ENCODE results near the gene PROK2. TPM values are rescaled to one million over a fixed set of nuclear protein-coding genes. Genes with fewer than 3 reads are reported as not detected.

Gene PROK2, protein sequence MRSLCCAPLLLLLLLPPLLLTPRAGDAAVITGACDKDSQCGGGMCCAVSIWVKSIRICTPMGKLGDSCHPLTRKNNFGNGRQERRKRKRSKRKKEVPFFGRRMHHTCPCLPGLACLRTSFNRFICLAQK
- polyA plus RNA-seq (2014; cell fraction: cytosol; rRNA removed), result not detected in 2 replicates
- polyA plus RNA-seq (2014; cell fraction: nucleus; rRNA removed), result not detected in 2 replicates

DNA sequence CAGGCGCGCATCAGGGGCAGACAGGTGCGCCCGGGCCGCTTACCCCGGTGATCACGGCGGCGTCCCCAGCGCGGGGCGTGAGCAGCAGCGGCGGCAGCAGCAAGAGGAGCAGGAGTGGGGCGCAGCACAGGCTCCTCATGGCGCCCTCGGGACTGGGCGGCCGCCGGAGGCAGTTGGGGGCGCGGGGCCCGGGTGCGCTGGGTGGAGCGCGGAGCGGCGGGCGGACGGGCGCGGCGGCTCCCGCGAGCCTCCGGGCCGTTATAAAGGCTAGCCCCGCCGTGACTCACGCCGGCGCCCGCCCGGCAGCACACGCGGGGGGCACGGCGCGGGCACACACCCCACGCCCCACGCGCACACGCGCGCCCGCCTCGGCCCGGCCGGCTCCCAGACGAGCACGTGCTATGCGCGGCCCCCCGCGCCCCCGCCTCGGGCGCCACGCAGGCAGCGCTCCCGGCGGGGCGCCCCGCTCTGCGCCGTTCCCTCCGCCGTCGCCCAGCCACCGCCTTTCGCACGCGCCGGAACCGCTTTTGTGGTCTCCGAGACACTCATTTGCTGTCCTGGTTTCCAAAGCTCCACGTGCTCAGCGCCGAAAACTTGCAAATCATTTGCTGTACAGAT, at the start of gene PROK2:
Gene PROK2 (minus strand): TSS at position 235 of the 618 bp plus-strand sequence. CDS start 96 bp downstream, at position 139.
- no peak for DNase-seq (ENCODE audit: low spot score)

GRCh38 chr3:71831599-71831998, 46.7 kb upstream of the PROK2 start:
- DNase-seq (ENCODE audit: low spot score), result no peak

- no peak for DNase-seq (ENCODE audit: low spot score)
Measured at GRCh38 chr3:71825551-71826283, 40.8 kb upstream of the PROK2 start.

- DNase-seq (ENCODE audit: low spot score), result no peak
Measured at GRCh38 chr3:71821116-71821515, 36.2 kb upstream of the PROK2 start.

GRCh38 chr3:71817262-71817661, 32.3 kb upstream of the PROK2 start:
- no peak for DNase-seq (ENCODE audit: low spot score)

GRCh38 chr3:71816767-71817156, 31.8 kb upstream of the PROK2 start:
- no peak for DNase-seq (ENCODE audit: low spot score)

- DNase-seq (ENCODE audit: low spot score), result no peak
Measured at GRCh38 chr3:71815340-71816067, 30.6 kb upstream of the PROK2 start.

- DNase-seq (ENCODE audit: low spot score), result no peak
Measured at GRCh38 chr3:71813704-71814103, 28.8 kb upstream of the PROK2 start.

GRCh38 chr3:71813073-71813472, 28.1 kb upstream of the PROK2 start:
- DNase-seq (ENCODE audit: low spot score), result no peak

DNA sequence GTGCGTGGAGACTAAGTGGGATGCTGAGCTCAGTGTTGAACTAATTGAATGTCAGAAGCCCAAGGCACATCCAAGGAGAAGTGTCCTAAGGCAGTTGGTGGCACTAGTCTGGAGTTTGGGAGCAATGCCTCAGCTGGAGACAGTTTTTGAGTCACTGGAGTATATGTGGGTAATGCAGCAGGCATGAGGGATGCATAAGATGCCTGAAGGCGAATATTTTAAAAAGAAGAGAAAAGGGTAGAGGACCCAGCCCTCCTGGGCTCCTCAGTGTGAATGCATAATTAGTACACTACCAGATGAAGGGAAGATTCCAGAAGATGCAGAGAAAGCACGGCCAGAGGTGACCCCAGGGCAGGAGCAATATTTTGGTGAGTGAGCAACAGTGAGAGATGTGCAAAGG, 25.1 kb upstream of the PROK2 start:
- DNase-seq (ENCODE audit: low spot score), result no peak

GRCh38 chr3:71809321-71810026, 24.5 kb upstream of the PROK2 start:
- DNase-seq (ENCODE audit: low spot score), result no peak

DNA sequence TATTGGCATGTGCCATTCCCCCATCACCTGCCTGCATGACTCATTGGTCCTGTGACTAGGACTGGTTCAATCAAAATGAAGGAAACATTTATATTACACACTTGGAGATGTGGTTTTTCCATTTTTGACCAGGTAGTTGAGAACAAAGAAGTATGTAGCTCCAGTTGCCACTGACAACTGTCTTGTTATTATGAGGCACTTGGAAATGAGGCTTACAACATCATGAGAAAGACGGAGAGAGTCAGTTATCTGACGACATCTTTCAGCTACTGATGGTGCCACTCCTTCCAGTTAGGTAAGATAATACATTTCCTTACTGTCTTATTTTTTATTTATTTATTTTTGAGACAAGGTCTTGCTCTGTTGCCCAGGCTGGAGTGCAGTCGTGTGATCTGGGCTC, 21.8 kb upstream of the PROK2 start:
- DNase-seq (ENCODE audit: low spot score), result no peak

- DNase-seq (ENCODE audit: low spot score), result no peak
Measured at GRCh38 chr3:71805691-71806090, 20.7 kb upstream of the PROK2 start.

DNA sequence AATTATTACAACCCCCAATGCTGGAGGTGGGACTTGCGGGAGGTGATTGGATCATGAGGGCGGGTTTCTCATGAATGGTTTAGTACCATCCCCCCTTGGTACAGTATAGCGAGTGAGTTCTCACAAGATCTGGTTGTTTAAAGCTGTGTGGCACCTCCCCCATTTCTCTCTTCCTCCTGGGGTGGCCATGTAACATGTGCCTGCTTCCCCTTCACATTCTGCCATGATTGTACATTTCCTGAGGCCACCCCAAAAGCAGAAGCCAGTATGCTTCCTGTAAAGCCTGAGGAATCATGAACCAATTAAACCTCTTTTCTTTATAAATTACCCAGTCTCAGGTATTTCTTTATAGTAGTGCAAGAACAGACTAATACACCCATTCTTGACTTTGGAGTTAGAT, 20.3 kb upstream of the PROK2 start:
- no peak for DNase-seq (ENCODE audit: low spot score)

DNA sequence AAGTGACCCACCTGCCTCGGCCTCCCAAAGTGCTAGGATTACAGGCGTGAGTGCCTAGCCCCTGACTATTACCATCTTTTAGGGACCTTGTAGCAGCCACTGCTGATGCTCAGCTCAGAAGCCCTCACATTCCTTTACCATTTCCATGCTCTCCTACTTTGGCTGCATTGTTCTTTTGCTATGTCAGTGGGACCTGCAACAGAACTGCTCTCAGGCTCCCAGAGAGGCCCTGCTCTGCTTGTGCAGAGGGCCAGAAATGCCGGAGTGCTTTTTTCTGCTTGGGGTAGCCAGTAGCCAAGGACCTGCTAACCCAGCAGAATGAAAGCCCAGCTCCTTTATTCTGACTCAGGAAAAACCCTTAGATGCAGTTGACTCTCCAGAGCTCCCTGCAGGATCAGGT, 18.3 kb upstream of the PROK2 start:
- DNase-seq (ENCODE audit: low spot score), result no peak

- no peak for DNase-seq (ENCODE audit: low spot score)
Measured at GRCh38 chr3:71801986-71802385, 17.0 kb upstream of the PROK2 start.

- no peak for DNase-seq (ENCODE audit: low spot score)
Measured at GRCh38 chr3:71800023-71800422, 15.1 kb upstream of the PROK2 start.

GRCh38 chr3:71797455-71797854, 12.5 kb upstream of the PROK2 start:
- no peak for DNase-seq (ENCODE audit: low spot score)

DNA sequence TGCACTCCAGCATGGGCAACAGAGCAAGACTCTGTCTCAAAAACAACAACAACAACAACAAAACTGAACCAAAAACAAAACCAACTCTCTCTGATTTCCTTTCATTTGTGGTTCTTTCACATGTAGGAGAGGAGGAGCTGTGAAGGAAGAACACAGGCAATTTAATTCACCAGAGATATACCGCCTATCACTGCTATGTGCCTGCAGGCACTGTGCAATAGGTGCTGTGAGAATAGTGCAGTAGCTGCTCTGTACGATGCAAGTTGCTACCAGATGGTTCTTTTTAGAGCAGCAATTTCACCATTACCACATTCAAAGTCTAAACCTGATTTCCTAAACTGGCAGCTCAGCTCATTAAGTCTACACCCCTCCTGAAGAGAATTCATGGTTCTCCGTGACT, 11.3 kb upstream of the PROK2 start:
- no peak for DNase-seq (ENCODE audit: low spot score)

GRCh38 chr3:71791634-71792033, 6.7 kb upstream of the PROK2 start:
- no peak for DNase-seq (ENCODE audit: low spot score)

- no peak for DNase-seq (ENCODE audit: low spot score)
Measured at GRCh38 chr3:71789922-71790321, 5.0 kb upstream of the PROK2 start.
